Midbrain (tissue), 1 donor: ENCODE measurements around the gene MILR1.
"Not testable (repeated sequence)": the region's sequence is repeated elsewhere in the genome, so short reads cannot be mapped to it uniquely, and the experiment has no call there.

Experiments used
- DNase-seq: peaks from one replicate; lab custom pipeline; 2025; lab: John Stamatoyannopoulos, UW

The MILR1 gene

GRCh38 chr17:64471440-64471839 is 22.5 kb downstream of the MILR1 start:
- no peak for DNase-seq

- no peak for DNase-seq
Observed at GRCh38 chr17:64472564-64472963, 23.6 kb downstream of the MILR1 start.

- no peak for DNase-seq
Observed at GRCh38 chr17:64477849-64478248, 28.9 kb downstream of the MILR1 start.

- DNase-seq = no peak
Observed at GRCh38 chr17:64480951-64481350, 32.0 kb downstream of the MILR1 start.

GRCh38 chr17:64484380-64484779 is 35.5 kb downstream of the MILR1 start:
- no peak for DNase-seq

GRCh38 chr17:64488301-64488700 is 39.4 kb downstream of the MILR1 start:
- DNase-seq = no peak

GRCh38 chr17:64491034-64491860 is 42.3 kb downstream of the MILR1 start:
- DNase-seq = no peak

- DNase-seq = no peak
Observed at GRCh38 chr17:64491994-64492393, 43.1 kb downstream of the MILR1 start.

GRCh38 chr17:64492481-64493109 is 43.7 kb downstream of the MILR1 start:
- no peak for DNase-seq

GRCh38 chr17:64494121-64494520 is 45.2 kb downstream of the MILR1 start:
- no peak for DNase-seq

- not testable (repeated sequence) for DNase-seq
Observed at GRCh38 chr17:64495300-64495699, 46.4 kb downstream of the MILR1 start.

- no peak for DNase-seq
Observed at GRCh38 chr17:64496348-64496785, 47.5 kb downstream of the MILR1 start.

- peak; percentile 89 for DNase-seq
Observed at GRCh38 chr17:64496786-64497564, 48.1 kb downstream of the MILR1 start, which contains the start of gene POLG2. TSS of gene POLG2 (minus strand) at chr17:64497054. CDS start at chr17:64496968, 86 bp downstream.

GRCh38 chr17:64497565-64498035 is 48.7 kb downstream of the MILR1 start:
- no peak for DNase-seq

GRCh38 chr17:64498308-64499203 is 49.6 kb downstream of the MILR1 start:
- DNase-seq = no peak

- no peak for DNase-seq
Observed at GRCh38 chr17:64499805-64500486, 51.0 kb downstream of the MILR1 start.

- no peak for DNase-seq
Observed at GRCh38 chr17:64500487-64500859, 51.6 kb downstream of the MILR1 start.

GRCh38 chr17:64500862-64501765 is 52.2 kb downstream of the MILR1 start:
- DNase-seq = no peak

GRCh38 chr17:64502021-64502420 is 53.1 kb downstream of the MILR1 start:
- DNase-seq = no peak

GRCh38 chr17:64502809-64503208 is 53.9 kb downstream of the MILR1 start:
- no peak for DNase-seq
